Epithelial cell of esophagus (primary cell): ENCODE measurements around the gene BDNF.
"Not testable (repeated sequence)": the region's sequence is repeated elsewhere in the genome, so short reads cannot be mapped to it uniquely, and the experiment has no call there.

Experiments
- DNase-seq: peaks from one replicate; pipeline ENCODE4 v3.0.0; 2010; ENCODE audit warnings: low read depth
- H3K4me3 ChIP-seq: 2 replicates; pipeline ENCODE4 v1.5.1; 2011; ENCODE audit warnings: mild to moderate bottlenecking, low read length, control low read depth
- TF ChIP-seq, protein P1 (sequence below): IDR thresholded peaks from 2 replicates; pipeline ENCODE4 v1.5.1; 2011; ENCODE audit warnings: low read depth, mild to moderate bottlenecking, low read length, control low read depth, inconsistent platforms; ENCODE audit not compliant: insufficient read depth; ENCODE audit errors: missing control alignments

The BDNF gene

DNA sequence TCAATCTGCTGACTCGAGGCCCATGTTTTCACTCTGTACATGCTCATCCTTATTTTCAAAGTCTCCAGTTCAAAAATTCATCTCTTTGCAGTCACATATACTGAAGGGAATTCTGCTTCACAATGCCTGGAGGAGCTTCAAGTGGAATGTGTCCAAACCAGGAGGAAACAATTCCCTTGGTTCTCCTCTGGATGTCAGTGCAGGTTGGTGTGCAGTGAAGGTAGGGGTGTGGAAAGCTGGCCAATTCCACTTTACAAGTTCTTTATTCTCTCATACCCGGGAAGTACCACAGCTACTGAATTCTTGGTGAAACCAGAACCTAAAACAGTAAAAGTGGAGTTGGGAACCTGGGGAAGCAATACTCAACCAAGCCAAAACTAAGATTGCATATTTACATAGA, 57.3 kb downstream of the BDNF start:
- peak; percentile 18 for DNase-seq
- TF ChIP-seq, protein P1, sequence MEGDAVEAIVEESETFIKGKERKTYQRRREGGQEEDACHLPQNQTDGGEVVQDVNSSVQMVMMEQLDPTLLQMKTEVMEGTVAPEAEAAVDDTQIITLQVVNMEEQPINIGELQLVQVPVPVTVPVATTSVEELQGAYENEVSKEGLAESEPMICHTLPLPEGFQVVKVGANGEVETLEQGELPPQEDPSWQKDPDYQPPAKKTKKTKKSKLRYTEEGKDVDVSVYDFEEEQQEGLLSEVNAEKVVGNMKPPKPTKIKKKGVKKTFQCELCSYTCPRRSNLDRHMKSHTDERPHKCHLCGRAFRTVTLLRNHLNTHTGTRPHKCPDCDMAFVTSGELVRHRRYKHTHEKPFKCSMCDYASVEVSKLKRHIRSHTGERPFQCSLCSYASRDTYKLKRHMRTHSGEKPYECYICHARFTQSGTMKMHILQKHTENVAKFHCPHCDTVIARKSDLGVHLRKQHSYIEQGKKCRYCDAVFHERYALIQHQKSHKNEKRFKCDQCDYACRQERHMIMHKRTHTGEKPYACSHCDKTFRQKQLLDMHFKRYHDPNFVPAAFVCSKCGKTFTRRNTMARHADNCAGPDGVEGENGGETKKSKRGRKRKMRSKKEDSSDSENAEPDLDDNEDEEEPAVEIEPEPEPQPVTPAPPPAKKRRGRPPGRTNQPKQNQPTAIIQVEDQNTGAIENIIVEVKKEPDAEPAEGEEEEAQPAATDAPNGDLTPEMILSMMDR: peak; percentile 57
- no peak overlapping the region for H3K4me3 ChIP-seq

DNA sequence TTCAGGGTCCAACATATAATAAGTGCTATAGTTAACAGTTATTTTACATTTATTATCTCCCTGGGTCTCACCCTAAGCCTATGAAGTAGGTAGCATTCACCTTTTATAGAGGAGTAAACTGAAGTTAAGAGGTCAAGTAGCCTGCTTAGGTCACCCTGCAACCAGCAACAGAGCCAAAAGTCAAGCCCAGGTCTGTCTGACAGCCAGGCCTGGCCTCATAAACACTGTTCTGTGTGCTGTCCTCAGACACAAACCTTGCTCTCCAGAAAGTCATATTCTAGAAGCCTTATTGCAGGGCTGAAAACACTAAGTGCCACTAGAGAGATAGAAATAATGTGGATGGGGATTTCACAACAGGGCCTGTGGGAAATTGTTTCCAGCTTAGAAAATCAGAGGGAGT, 59.3 kb downstream of the BDNF start:
- DNase-seq: no peak
- H3K4me3 ChIP-seq: no peak overlapping the region
- TF ChIP-seq, protein P1: no peak

DNA sequence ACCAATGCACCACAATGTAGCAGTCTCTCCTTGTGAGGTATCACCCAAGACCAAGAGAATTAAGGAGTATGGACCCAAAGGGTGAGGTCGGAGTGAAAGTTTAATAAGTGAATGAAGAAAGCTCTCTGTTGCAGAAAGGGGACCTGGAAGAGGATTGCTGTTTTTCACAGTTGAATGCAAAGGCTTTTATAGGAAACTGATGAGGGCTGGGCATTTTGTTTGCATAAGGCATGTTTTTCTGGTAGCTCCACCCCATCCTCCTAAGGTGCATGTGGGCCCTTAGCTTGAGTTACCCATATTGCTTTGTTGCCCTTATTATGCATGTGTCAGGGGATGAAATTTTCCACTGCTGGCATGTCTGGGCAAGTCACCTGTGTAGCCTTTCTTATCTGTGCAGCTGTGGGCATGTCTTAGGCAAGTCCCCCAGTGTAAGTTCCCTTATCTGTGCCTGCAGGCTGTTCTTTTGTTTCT, 64.7 kb downstream of the BDNF start:
- no peak overlapping the region for H3K4me3 ChIP-seq
- peak; percentile 88 for DNase-seq
- TF ChIP-seq, protein P1: no peak

DNA sequence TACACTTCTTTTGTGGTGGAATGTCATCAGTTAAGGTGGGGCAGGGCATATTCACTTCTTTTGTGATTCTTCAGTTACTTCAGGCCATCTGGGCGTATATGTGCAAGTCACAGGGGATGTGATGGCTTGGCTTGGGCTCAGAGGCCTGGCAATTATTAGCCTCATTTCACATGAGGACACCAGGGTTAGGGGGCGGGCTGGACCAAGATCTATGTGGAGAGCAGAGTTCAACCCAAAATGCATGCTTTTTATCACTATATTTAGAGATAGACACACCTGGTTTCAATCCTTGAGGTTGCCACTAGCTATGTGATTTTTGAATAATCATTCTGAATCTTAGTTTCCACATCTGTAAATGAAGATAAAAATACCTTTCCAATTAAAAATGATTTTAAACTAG, 65.5 kb downstream of the BDNF start:
- DNase-seq: not testable (repeated sequence)

DNA sequence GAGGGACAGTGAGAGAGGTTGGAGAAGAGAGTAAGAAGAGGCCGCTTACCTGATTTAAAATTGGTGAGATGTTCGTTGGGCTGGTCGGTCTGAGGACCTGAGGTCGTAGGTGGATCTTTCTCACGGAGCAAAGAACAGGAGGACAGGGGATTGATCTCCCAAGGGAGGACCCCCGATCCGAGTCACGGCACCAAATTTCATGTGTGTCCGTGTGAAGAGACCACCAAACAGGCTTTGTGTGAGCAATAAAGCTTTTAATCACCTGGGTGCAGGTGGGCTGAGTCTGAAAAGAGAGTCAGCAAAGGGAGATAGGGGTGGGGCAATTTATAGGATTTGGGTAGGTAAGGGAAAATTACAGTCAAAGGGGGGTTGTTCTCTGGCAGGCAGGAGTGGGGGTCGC, 66.0 kb downstream of the BDNF start:
- H3K4me3 ChIP-seq, DNase-seq: not testable (repeated sequence)

More for the DNA sequence above, 65.5 kb downstream of the BDNF start:
- H3K4me3 ChIP-seq: not testable (repeated sequence)

DNA sequence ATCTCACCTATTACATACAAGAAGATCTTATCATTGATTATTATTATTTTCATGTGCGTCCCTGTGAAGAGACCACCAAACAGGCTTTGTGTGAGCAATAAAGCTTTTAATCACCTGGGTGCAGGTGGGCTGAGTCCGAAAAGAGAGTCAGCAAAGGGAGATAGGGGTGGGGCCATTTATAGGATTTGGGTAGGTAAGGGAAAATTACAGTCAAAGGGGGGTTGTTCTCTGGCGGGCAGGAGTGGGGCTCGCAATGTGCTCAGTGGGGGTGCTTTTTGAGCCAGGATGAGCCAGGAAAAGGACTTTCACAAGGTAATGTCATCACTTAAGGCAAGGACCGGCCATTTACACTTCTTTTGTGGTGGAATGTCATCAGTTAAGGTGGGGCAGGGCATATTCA, 71.2 kb downstream of the BDNF start:
- H3K4me3 ChIP-seq, DNase-seq: not testable (repeated sequence)

DNA sequence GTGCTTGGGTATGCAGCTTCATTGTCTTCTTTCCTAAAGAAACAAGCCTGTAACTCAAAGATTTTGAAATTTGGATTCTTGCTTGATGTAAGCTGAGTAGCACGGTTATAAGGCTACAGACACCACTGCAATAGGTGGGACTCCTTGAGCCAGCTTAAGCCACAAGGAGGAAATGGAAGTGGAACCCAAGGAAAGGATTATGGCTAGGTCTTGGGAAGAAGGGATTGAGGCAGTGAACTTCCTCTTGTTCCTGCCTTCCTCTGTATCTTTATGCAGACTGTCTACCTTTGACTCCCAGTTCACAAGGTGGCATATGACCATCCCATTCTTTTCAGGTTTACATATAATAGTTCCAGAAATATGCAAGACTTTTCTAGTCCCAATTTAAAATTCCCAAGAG, 72.3 kb downstream of the BDNF start:
- TF ChIP-seq, protein P1: no peak
- no peak for DNase-seq
- H3K4me3 ChIP-seq: no peak overlapping the region

DNA sequence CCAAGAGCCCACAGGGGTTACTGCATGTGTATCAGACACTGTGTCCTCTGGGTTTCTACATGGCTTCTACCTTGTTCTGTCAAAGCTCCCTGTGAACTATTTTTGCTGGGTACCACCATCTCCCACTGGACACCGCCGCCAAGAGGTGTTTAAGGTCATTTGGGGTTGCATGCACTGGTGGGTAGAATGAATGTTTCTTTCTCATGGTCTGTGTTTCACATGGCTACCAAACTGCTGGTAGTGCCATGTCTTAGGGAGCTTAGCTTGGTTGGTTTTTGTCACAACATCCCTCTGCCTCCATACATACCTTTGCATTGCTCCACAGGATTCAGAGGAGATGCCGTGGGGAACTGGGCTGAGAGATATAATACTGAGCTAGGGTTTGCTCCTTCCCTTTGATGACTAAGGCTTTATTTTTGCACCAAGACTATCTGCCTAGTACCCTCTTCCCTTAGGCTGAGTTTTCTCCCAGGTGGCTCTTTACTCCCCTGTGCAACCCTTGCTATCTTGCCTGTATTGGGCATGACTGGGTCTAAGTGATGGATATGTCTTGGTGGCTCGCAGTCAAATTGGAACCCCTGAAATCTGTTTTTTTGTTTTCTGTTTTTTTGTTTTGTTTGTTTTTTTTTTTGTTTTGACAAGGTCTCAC, 73.2 kb downstream of the BDNF start:
- TF ChIP-seq, protein P1: no peak
- no peak for DNase-seq
- no peak overlapping the region for H3K4me3 ChIP-seq
